GM18502 (cell line): Measurements from ENCODE around the gene NCOA5.

ENCODE experiments used
- ATAC-seq: cut with Tn5 transposase; IDR thresholded peaks from one replicate; pipeline ENCODE4 v1.9.1; 2021; ENCODE audit warnings: mild to moderate bottlenecking; ENCODE audit not compliant: unreplicated experiment, poor library complexity

Gene NCOA5

DNA sequence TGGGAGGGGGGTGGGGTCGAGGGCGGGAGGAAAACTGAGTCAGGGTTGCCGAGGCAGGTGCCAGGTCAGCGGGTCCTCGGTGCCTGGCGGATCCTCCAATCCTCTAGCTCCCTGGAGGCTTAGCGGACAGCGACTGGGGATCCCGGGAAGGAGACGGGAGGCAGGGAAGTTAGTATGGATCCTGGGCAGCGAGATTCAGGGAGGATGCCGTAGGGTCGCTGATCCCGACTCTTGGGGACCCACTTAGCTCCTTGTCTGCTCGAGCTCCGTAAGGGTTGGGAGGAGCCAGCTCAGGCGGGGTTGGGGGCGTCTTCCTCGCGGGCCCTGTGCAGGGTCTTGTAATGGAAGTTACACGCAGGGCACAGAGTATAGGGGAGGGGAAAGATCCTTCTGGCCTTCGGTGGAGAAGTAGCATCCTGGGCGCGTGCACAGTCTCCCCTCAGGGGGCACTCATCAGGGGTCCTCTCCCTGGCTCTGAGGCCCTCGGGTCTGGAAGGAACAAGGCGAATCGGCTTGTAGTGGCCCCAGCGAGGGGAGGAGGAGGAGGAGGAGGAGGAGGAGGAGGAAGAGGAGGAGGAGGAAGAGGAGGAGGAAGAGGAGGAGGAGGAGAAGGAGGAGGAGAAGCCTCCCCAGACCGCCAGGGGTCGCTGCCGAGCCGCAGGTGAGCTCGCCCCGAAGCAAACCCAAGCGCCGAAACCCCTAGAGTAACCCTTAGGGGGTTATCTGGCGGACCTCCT is 67.2 kb downstream of the NCOA5 start:
- ATAC-seq = no peak

DNA sequence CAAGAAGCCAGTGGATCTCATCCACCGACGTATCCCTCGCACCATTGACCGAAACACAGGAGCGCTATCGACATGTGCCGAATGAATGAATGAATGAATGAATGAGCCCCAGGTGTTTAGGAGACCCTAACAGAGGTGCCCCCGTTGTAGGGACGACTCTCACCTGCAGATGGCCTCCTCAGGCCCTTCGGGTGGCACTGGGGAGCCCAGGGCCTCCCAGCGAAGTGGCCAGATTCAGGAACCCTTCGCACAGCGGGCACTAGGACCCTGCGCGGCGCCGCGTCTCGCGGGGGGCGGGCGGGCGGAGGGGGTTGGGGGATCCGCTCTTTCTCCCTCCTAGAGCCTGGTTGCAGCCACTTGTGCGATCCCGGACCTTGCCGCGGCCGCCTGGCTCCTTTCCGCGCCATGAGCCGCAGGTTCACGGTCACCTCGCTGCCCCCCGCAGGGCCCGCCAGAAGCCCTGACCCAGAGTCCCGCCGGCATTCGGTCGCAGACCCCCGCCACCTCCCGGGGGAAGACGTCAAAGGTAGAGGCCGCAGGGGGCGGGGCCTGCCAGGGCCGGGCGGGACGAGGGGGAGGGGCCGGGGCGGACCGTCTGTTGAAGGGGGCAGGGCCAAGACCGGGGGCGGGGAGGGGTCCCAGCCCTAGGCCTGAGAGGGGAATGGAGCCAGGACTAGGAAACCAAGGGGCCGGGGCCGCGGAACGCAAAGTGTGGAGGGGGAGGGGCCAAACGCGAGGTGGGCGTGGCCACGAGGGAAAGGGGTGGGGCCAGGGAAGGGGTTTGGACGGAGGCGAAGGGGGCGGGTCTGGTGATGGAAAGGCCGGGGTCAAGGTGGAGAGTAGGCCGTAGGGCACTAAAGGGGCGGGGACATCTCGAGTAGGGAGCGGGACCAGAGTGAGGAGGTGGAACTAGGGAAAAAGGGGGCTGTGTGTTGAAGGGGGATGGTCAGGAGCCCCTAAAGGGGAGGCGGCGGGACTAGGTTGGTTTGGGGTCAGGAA is 68.1 kb downstream of the NCOA5 start:
- ATAC-seq = no peak

DNA sequence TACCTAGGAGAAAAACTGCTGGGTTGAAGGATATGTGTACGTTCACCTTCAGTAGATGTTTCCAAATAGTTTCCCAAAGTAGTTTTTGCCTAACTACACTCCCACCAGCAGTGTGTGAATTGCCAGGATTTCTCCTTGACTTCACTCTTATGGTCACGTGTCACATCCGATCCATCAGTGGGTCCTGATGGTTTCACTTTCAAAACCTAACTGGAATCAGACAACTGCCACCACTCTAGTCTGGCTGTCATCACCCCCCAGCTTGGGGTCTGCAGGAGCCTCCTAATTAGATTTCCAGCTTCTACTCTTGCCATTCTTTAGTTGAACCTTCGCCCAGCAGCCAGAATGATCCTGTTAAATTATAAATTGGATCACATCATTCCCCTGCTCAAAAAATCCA is 69.2 kb downstream of the NCOA5 start:
- no peak for ATAC-seq

DNA sequence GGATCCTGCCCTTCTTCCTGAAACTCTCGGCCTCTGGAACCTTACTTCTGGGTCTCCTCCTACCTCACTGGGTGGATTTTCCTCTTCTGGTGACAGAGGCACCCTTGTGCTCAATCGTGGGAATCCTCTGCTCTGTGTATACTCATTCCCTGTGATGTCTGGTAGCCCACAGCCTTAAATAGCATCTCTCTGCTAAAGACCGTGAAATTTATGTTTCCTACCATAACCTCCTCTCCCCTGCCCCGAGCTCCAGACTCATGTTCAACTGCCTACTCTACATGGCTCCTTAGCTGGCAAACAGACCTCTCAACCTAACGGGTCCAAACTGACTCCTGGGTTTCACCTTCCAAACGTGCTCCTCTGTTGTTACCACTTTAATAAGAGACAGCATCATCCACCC is 71.2 kb downstream of the NCOA5 start:
- ATAC-seq = no peak

DNA sequence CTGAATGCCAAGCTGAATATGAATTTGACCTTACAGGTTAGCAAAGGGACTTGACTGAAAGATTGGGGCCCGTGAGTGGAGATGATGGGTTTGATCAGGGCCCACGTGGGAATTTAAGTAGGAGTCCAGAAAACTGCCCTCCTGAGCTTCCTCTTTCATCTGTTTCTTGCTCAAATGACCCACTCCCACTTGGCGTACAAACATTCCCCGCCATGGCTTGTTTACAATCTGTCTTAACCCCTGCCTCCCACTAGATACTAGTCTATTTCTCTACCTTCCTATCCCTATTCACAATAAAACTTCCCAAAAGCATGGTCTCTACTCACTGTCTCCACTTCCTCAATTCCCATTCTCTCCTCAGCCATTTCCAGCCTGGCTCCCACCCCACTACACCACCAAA is 71.7 kb downstream of the NCOA5 start:
- ATAC-seq = no peak

DNA sequence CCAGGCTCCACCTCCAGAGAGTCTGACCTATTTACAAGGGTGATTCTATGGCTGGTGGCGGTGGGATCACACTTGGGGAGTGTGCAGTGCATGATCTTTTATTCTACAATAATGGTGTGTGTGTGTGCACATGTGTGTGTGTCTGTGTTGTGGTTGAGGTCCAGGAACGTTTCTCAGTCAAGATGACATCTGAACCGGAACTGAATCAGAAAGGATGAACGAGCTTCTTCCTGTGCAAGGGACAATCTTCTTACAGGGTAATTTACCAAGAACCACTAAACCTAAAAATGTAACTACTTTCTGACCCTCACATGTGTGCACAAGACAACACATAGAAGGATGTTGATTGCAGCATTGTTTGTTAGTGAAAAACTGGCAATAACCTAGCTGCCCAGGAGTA is 72.5 kb downstream of the NCOA5 start:
- ATAC-seq = no peak

DNA sequence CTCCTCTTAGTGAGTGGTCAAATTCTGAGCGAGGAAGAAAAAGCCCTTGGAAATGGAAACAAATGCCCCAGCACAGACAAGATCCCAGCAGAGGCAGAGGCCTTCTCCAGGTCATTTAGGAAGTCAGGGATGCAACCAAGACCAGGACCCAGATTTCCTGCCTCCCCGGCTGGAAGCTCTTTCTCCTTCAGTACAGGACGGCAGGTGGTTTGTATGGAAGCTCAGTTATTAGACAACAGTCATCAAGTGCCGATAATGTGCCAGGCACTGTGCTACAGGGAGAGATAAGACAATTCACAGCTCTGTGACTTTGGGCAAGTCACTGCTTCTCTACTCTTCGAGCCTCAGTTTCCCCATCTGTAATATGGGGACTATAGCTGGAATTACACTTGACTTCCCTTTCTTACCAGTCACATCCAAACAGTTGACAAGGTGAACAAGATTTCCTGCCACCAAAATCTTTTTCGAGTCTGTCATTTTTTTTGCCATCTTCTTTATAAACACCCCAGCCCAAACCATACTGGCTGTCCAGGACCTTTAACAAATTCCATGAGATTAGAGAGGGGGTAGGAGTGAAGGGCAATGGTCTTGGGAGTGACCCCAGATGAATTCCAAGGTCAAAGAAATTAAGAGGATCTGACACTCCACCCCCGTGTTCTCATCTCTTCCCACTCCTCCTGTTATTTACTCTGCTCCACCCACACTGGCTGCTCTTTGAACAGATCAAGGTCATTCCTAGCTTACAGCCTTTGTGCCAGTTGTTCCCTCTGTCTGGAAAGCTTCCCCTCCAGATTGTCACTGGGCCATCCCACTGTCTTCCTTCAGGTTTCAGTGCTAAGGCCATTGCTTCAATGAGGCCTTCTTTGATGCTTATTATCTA is 75.0 kb downstream of the NCOA5 start:
- no peak for ATAC-seq

DNA sequence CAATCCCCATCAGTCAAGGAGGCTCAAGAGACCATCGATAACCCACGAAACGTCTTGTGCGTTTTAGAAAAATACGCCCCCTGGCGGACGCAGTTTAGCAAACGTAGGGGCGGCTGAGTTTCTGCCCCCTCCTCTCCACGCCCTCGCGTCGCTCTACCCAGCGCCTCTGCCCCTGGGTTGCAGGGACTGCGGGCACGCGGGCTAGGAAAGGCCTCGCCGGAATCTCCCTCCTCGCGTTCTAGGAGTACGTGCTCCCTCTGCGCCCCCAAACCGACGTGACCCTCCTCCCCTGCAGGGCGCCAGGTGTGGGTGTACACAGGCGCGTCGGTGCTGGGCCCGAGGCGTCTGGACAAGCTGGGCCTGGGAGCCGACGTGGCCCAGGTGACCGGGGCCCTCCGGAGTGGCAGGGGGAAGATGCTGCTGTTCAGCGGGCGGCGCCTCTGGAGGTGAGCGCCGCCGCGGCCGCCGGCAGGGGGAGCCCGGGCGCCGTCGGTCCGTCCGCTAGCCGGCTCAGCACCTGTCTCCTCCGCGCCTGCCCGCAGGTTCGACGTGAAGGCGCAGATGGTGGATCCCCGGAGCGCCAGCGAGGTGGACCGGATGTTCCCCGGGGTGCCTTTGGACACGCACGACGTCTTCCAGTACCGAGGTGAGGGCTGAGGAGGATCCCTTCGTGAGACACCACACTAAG is 75.8 kb downstream of the NCOA5 start:
- peak; percentile 59 for ATAC-seq

DNA sequence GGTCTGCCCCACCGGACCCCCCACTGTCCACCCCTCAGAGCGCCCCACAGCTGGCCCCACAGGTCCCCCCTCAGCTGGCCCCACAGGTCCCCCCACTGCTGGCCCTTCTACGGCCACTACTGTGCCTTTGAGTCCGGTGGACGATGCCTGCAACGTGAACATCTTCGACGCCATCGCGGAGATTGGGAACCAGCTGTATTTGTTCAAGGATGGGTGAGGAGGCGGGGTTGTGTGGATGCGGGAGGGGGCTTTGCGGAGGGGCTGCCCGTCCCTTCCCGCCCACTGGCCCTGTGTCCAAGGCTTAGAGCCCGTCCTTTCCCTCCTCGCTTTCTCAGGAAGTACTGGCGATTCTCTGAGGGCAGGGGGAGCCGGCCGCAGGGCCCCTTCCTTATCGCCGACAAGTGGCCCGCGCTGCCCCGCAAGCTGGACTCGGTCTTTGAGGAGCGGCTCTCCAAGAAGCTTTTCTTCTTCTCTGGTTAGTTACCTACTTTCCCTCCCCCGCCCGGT is 76.4 kb downstream of the NCOA5 start:
- ATAC-seq = no peak

DNA sequence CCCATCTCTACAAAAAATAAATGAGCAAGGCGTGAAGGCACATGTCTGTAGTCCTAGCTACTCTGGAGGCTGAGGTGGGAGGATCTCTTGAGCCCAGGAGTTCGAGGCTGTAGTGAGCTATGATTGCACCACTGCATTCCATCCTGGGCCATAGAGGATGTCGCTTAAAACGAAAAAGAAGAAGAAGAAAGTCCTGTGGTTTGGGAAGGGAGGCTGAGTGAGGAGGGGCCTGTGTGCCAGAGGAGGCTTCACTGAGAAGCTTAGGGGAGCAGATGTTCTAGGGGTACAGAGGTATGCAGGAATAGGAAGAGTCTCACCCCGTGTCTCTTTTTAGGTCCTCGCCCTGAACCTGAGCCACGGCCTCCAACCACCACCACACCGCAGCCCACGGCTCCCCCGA is 76.8 kb downstream of the NCOA5 start:
- no peak for ATAC-seq

DNA sequence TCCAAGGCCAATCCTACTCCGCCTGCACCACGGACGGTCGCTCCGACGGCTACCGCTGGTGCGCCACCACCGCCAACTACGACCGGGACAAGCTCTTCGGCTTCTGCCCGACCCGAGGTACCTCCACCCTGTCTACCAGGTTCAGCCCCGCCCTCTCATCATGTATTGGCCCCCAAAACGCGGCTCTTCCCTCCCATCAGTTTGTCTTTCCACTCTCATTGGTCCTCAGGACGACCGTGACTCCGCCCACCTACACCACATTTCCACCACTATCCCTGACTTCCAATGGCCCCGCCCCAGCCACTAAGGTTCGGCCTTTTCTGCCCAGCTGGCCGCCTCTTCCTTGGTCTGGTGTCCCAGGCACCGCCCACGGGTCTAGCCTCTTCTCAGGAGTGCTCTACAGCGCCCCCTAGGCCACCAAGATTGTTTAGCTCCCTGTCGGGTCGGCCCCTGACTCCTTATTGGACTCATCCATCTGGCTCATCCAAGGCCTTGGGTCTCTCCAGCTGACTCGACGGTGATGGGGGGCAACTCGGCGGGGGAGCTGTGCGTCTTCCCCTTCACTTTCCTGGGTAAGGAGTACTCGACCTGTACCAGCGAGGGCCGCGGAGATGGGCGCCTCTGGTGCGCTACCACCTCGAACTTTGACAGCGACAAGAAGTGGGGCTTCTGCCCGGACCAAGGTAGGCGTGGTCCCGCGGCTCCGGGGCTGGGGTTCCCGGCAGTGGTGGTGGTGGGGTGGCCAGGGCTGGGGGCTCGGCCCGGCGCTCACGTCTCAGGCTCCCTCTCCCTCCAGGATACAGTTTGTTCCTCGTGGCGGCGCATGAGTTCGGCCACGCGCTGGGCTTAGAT is 77.9 kb downstream of the NCOA5 start:
- ATAC-seq = no peak
